GM18873 (cell line): Measurements from ENCODE around the gene NF1.
"Not testable (repeated sequence)": the region's sequence is repeated elsewhere in the genome, so short reads cannot be mapped to it uniquely, and the experiment has no call there.

Source experiments
- ATAC-seq: cut with Tn5 transposase; IDR thresholded peaks from one replicate; pipeline ENCODE4 v1.9.1; 2021; ENCODE audit warnings: mild to moderate bottlenecking, moderate library complexity, moderate number of reproducible peaks; ENCODE audit not compliant: unreplicated experiment, low FRiP score

NF1 gene

GRCh38 chr17:31320241-31320640 lies 225.5 kb downstream of the NF1 start:
- ATAC-seq: no peak

- ATAC-seq: no peak
Measured at GRCh38 chr17:31320791-31321190, 226.0 kb downstream of the NF1 start.

GRCh38 chr17:31321481-31321880 lies 226.7 kb downstream of the NF1 start, which contains the start of gene EVI2A:
EVI2A (minus strand) TSS chr17:31321622; CDS start chr17:31319013, 2,609 bp downstream.
- ATAC-seq: no peak

GRCh38 chr17:31321966-31322365 lies 227.2 kb downstream of the NF1 start:
- no peak for ATAC-seq

GRCh38 chr17:31323551-31323950 lies 228.8 kb downstream of the NF1 start:
- ATAC-seq: no peak

GRCh38 chr17:31327534-31328159 lies 232.9 kb downstream of the NF1 start:
- ATAC-seq: no peak

- no peak for ATAC-seq
Measured at GRCh38 chr17:31328160-31328535, 233.4 kb downstream of the NF1 start.

GRCh38 chr17:31329221-31329620 lies 234.4 kb downstream of the NF1 start:
- no peak for ATAC-seq

- ATAC-seq: no peak
Measured at GRCh38 chr17:31339906-31340661, 245.3 kb downstream of the NF1 start.

- ATAC-seq: not testable (repeated sequence)
Measured at GRCh38 chr17:31345191-31345747, 250.5 kb downstream of the NF1 start.

GRCh38 chr17:31349454-31349853 lies 254.7 kb downstream of the NF1 start:
- no peak for ATAC-seq

GRCh38 chr17:31355935-31356334 lies 261.2 kb downstream of the NF1 start:
- no peak for ATAC-seq

GRCh38 chr17:31357091-31357490 lies 262.3 kb downstream of the NF1 start:
- no peak for ATAC-seq

GRCh38 chr17:31357839-31358394 lies 263.1 kb downstream of the NF1 start:
- ATAC-seq: no peak

GRCh38 chr17:31364012-31364411 lies 269.2 kb downstream of the NF1 start:
- no peak for ATAC-seq

- ATAC-seq: no peak
Measured at GRCh38 chr17:31366088-31366487, 271.3 kb downstream of the NF1 start.

- no peak for ATAC-seq
Measured at GRCh38 chr17:31369266-31369665, 274.5 kb downstream of the NF1 start.

- ATAC-seq: no peak
Measured at GRCh38 chr17:31371511-31372097, 276.8 kb downstream of the NF1 start.

GRCh38 chr17:31373150-31374093 lies 278.6 kb downstream of the NF1 start:
- ATAC-seq: no peak

GRCh38 chr17:31374094-31374447 lies 279.3 kb downstream of the NF1 start:
- ATAC-seq: no peak
